Fibroblast of skin of scalp (primary cell): ENCODE measurements around the gene CD46.

Source experiments
- DNase-seq: peaks from one replicate; pipeline ENCODE4 v3.0.0-alpha.2; 2013

CD46 gene

GRCh38 chr1:207815913-207816291 lies 64.0 kb downstream of the CD46 start:
- peak; percentile 53 for DNase-seq

- DNase-seq: no peak
Measured at GRCh38 chr1:207817166-207817565, 65.3 kb downstream of the CD46 start.

GRCh38 chr1:207817778-207818751 lies 66.2 kb downstream of the CD46 start:
- no peak for DNase-seq

DNA sequence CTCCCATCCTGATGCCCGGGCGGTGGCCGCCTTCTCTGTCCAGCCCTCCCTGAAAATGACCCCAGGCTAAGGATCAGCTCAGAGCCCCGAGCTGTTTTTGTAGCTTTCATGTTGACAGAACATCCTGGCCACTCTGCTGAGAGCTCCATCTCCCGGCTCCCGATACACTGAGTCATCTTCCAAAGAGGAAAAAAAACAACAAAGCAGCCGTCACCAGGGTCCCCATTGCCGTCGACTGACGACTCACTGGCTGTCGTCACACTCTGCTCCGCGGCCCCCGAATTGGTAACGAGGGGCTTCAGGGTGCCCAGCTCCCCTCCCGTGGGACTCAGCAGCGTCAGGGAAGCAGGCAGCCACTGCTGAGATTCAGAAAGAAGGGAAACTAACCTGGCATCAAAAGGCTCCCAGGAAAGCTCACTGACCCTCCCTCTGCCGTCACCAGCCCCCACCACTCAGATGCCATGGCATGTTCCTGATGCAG lies 67.2 kb downstream of the CD46 start:
- DNase-seq: peak; percentile 54

DNA sequence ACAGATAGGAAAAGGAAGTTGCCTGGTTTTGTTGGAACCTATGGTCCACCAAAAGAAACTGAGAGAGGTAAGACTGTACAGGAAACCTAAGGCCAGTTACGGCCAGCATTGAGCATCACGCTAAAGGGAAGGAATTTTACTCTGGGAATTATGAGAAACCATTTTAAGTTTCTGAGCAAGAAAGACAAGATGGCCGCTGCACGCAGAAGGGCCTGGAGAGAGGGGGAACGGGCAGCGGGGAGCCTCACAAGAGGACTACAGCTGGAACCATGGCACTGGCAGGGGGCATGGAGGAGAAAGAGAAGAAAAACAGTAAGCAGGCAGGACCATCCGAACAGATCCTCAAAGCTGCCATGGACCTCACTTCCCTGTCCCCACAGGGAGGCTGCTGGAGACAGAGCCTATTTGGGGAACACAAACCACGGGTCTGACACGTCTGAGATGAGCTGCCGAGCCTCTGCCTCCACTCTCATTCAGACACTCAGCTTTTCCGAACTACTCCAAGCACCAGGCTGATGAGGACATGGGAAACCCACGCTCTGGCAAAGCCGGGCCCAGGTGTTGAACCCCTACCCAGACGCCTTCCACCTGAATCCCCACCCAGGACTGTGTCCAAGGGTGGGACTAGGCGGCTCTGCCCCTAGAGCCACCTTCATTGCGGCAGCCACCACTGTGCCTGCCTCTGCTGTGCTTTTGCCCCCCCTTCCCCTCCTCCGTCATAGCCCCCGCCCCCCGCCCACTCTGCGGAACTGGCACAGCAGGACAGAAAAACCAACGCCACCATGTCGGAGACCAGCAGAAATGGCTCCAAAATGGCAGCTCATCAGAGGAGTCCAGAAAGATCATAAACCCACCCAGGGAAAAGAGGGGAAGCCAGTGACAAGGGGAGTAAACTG lies 69.0 kb downstream of the CD46 start:
- DNase-seq: no peak

DNA sequence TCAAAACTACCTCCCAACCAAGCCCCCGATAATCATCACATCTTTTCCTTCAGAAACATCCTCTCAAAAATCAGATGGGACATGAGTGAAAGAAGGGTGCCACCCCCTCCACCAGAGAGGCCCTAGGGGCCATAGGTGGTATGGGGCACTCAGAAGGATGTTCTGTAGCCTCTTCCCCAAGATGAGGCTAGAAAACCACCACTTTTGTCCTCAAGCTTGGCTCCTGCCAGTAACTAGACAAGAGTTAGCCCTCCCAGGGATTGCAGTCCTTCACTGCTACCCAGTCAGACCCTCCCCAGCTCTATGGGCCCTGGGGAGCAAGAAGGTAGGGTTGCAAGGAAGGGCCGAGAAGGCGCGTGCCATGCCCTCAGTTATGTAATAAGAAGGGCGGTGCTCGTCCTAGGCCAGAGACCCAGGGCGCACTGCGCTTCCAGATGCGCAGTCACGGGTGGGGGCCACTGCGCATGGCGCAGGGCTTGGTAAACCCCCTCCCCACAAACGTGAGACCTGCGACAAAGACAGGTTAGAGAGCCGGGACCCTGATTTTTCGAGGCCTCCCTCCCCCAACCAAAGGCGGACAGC lies 69.7 kb downstream of the CD46 start:
- no peak for DNase-seq

DNA sequence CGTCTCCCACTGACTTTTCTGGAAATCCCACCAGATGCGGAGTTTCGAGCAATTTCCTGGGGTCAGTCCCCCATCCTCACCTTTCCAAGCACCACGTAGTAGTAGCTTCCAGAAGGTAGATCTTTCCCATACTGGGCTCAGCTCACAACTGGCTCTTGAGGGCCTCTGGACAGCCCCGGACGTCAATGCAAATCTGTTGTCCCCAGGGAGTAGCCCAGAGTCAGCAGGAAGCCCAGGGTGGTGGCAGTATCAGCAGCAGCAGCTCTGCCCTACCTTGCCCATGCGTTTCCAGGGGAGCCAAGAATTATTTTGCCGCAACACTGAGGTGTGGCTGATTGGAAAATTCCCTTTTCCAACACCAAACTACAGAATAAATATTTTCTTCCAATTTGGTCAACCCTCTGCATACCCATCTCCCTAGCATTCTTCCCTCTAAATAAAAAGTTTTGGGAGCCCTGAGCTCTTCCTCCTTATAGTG lies 70.3 kb downstream of the CD46 start:
- no peak for DNase-seq

GRCh38 chr1:207822602-207823451 lies 71.0 kb downstream of the CD46 start:
- no peak for DNase-seq

GRCh38 chr1:207823531-207823879 lies 71.7 kb downstream of the CD46 start:
- no peak for DNase-seq

- DNase-seq: peak; percentile 90
Measured at GRCh38 chr1:207823880-207824566, 72.2 kb downstream of the CD46 start.

GRCh38 chr1:207824691-207825408 lies 73.0 kb downstream of the CD46 start:
- DNase-seq: no peak

- DNase-seq: no peak
Measured at GRCh38 chr1:207825409-207825695, 73.5 kb downstream of the CD46 start.

DNA sequence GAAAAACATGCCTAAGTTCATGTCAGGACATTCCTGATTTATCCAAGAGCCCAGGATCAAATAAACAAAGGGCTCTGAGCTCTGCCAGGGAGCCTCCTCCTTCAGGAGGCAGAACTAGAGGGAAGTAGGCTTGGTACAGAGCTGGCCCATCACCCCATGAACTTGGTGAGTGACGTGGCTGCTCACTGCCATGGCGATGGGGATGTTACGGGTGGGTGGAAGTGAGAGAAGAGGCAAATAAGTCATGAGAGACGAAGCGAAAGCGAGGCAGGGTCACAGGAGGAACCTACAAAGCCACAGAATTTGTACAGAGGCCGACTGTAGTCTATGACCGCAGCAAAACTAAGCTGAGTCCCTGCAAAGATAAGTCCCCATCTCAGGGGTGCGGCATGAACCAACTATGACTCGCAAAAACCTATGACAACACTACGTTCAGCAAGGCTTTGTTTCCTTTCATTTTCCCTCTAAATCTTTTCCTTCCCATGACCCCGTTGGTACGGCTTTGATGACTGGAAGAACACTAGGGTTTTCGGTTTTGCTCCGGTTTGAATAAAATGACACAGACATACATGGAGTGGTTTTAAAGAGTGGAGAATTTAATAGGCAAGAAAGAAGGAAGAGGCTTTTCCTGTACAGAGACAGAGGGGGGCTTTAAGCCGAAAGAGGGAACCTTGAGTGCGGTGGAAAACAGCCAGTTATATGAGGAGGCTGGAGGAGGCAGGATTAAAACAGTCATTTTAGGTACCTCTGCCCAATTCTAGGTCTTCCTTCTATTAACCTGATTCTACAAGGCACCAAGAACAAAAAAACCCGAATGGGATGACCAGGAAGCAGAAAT lies 74.1 kb downstream of the CD46 start:
- DNase-seq: no peak

DNA sequence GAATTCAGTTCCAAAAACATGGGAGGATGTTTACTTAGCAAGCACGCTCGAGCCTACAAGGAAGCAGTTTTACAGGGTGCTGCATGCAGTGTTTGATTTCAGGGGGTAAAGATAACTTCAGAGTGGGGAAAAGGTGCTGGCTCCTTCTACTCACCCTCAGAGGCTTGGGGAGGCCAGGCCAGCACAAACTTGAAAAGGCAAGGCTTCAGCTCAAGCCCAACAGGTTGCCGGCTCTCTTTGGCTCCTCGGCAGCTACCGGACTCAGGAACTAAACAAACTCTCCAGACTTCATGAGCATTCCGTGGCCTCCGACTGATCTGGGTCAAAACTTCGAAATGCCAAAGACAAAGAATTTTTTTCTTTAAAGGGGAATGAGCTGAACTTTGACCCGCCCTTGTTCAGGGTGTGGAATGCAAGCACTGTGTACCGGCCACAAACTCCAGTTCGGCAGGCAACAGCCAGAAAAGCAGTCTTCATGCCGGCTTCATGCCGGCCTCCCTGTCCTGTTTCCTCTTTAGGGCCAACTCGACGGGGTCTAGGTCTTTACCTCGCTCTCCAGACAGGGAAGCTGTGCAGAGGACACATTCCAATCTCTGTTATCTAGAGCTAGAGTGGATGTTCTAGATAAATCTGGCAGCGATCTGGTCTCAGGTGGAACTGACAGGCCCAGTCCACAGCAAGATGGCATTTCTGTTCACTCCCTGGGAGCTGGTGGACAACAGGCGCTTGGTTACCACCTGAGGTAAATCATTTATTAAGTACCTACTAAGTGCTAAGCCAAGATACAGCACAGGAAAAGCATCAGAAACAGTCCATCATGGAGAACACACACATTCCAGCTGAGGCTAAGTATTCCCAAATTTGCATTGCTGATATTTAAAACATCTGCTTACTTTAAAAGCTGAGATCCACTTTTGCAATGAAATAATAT lies 75.0 kb downstream of the CD46 start:
- no peak for DNase-seq

GRCh38 chr1:207827488-207827830 lies 75.6 kb downstream of the CD46 start:
- DNase-seq: no peak

- DNase-seq: no peak
Measured at GRCh38 chr1:207828046-207828445, 76.2 kb downstream of the CD46 start.

- DNase-seq: peak; percentile 75
Measured at GRCh38 chr1:207828485-207829158, 76.8 kb downstream of the CD46 start.

DNA sequence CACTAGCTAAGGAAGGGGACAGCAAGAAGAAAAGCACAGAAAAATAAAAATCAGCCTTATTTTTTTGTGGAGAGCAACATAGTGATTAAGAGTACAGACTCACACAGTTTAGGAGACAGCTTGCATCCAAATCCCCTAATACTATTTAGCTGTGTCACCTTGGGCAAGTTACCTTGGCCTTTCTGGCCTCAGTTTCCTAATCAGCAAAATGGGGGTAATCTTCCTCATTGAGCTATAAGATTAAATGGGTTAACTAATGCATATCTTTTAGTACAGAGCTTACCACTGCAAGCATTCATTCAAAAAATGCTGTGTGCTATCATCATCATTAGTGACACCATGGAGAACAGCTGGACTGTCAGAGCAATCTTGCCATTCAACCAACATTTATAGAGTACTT lies 77.7 kb downstream of the CD46 start:
- DNase-seq: no peak
